Fibroblast of mammary gland (primary cell): ENCODE results near the gene VPS8.

Source experiments
- DNase-seq: peaks from one replicate; pipeline ENCODE4 v3.0.0-alpha.2; 2010; ENCODE audit warnings: low read depth
- H3K4me3 ChIP-seq: 2 replicates; pipeline ENCODE4 v1.5.1; 2011; ENCODE audit warnings: low read depth, mild to moderate bottlenecking, low read length, moderate library complexity; ENCODE audit not compliant: control insufficient read depth
- TF ChIP-seq, protein P1 (sequence below): conservative IDR thresholded peaks from 2 replicates; pipeline ENCODE4 v1.5.1; 2011; ENCODE audit warnings: low read depth, low read length, inconsistent platforms; ENCODE audit not compliant: control insufficient read depth, insufficient read depth

The VPS8 gene

GRCh38 chr3:184965639-184966430 is 153.9 kb downstream of the VPS8 start:
- TF ChIP-seq, protein P1, sequence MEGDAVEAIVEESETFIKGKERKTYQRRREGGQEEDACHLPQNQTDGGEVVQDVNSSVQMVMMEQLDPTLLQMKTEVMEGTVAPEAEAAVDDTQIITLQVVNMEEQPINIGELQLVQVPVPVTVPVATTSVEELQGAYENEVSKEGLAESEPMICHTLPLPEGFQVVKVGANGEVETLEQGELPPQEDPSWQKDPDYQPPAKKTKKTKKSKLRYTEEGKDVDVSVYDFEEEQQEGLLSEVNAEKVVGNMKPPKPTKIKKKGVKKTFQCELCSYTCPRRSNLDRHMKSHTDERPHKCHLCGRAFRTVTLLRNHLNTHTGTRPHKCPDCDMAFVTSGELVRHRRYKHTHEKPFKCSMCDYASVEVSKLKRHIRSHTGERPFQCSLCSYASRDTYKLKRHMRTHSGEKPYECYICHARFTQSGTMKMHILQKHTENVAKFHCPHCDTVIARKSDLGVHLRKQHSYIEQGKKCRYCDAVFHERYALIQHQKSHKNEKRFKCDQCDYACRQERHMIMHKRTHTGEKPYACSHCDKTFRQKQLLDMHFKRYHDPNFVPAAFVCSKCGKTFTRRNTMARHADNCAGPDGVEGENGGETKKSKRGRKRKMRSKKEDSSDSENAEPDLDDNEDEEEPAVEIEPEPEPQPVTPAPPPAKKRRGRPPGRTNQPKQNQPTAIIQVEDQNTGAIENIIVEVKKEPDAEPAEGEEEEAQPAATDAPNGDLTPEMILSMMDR = no peak
- DNase-seq = no peak

DNA sequence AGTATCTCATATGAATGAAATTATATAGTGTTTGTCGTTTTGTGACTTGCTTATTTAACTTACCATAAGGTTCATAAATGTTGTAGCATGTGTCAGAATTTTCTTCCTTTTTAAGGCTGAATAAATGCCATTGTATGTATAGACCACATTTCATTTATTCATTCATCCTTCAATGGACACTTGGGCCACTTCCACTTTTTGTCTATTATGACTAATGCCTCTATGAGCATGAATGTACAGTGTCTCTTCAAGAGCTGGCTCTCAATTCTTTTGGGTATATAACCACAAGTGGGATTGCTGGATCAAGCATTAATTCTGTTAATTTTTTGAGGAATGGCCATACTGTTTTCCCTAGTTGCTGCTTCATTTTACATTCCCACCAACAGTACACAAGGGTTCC is 156.1 kb downstream of the VPS8 start:
- TF ChIP-seq, protein P1 = no peak
- DNase-seq = no peak
- no peak overlapping the region for H3K4me3 ChIP-seq

More at GRCh38 chr3:184965639-184966430, 153.9 kb downstream of the VPS8 start:
- no peak overlapping the region for H3K4me3 ChIP-seq

GRCh38 chr3:184970186-184970585 is 158.2 kb downstream of the VPS8 start:
- no peak for DNase-seq
- TF ChIP-seq, protein P1 = no peak
- H3K4me3 ChIP-seq = no peak overlapping the region

DNA sequence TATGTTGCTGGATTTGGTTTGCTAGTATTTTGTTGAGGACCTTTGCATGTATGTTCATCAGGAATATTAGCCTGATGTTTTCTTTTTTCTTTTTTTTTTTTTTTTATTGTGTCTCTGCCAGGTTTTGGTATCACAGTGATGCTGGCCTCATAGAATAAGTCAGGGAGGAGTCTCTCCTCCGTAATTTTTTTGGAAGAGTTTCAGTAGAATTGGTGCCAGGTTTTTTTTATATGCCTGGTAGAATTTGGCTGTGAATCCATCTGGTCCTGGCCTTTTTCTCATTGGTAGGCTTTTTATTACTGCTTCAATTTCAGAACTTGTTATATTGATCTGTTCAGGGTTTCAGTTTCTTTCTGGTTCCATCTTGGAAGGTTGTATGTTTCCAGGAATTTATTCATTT is 165.8 kb downstream of the VPS8 start:
- H3K4me3 ChIP-seq = no peak overlapping the region
- TF ChIP-seq, protein P1 = no peak
- no peak for DNase-seq

- TF ChIP-seq, protein P1 = no peak
- H3K4me3 ChIP-seq = no peak overlapping the region
- no peak for DNase-seq
These were observed 169.1 kb downstream of the VPS8 start for GRCh38 chr3:184981071-184981470.

GRCh38 chr3:184982076-184982475 is 170.1 kb downstream of the VPS8 start:
- TF ChIP-seq, protein P1 = no peak
- H3K4me3 ChIP-seq = no peak overlapping the region
- no peak for DNase-seq
